HepG2 (cell line): ENCODE data around the gene EGFR. TPM values are rescaled to one million over a fixed set of nuclear protein-coding genes. Genes with fewer than 3 reads are reported as not detected.
A peak's percentile ranks its signal among the peaks of the same experiment; 100 is the strongest.

Experiments
- CCDC6 ChIP-seq: sonication (generic); formaldehyde crosslinking; IDR thresholded peaks from 2 replicates; pipeline ENCODE4 v1.8.1; 2022; ENCODE audit warnings: mild to moderate bottlenecking, missing genetic modification reagents, moderate library complexity
- FOXP1 ChIP-seq, 2 experiments: fragments of 450-650 bp in 1 of 2; IDR thresholded peaks; 2 replicates each; pipeline ENCODE4 v1.6.1; 2017 to 2018; ENCODE audit warnings: antibody characterized with exemption in 1 of 2
- HOXA9 ChIP-seq: sonication (generic); formaldehyde crosslinking; IDR thresholded peaks from 2 replicates; pipeline ENCODE4 v1.8.1; 2022; ENCODE audit warnings: missing genetic modification reagents, mild to moderate bottlenecking, moderate library complexity, borderline replicate concordance
- PAX8 ChIP-seq: sonication (generic); formaldehyde crosslinking; IDR thresholded peaks from 2 replicates; pipeline ENCODE4 v1.8.0; 2022; ENCODE audit warnings: mild to moderate bottlenecking, missing genetic modification reagents, borderline replicate concordance
- TCF7L2 ChIP-seq: IDR thresholded peaks from 2 replicates; pipeline ENCODE4 v1.6.1; 2011; ENCODE audit warnings: mild to moderate bottlenecking, low read depth, low read length, moderate library complexity
- ZNF33A ChIP-seq: sonication (generic); formaldehyde crosslinking; IDR thresholded peaks from 2 replicates; pipeline ENCODE4 v1.5.1; 2020; ENCODE audit warnings: missing genetic modification reagents, mild to moderate bottlenecking, moderate library complexity, borderline replicate concordance
- ZNF383 ChIP-seq: sonication (generic); formaldehyde crosslinking; IDR thresholded peaks from 2 replicates; pipeline ENCODE4 v1.4.0; 2020; ENCODE audit warnings: missing genetic modification reagents, mild to moderate bottlenecking, borderline replicate concordance
- ZNF430 ChIP-seq: sonication (generic); formaldehyde crosslinking; IDR thresholded peaks from 2 replicates; pipeline ENCODE4 v1.9.0; 2021; ENCODE audit warnings: mild to moderate bottlenecking, missing genetic modification reagents
- ZNF432 ChIP-seq: sonication (generic); formaldehyde crosslinking; IDR thresholded peaks from 2 replicates; pipeline ENCODE4 v1.5.0; 2020; ENCODE audit warnings: missing genetic modification reagents, mild to moderate bottlenecking, borderline replicate concordance
- ZNF616 ChIP-seq: sonication (generic); formaldehyde crosslinking; IDR thresholded peaks from 2 replicates; pipeline ENCODE4 v1.5.0; 2020; ENCODE audit warnings: low read depth, mild to moderate bottlenecking, missing genetic modification reagents
- ZNF660 ChIP-seq: sonication (generic); formaldehyde crosslinking; IDR thresholded peaks from 2 replicates; pipeline ENCODE4 v1.5.1; 2020; ENCODE audit warnings: mild to moderate bottlenecking, low read depth, missing genetic modification reagents, borderline replicate concordance
- ZNF746 ChIP-seq: sonication (generic); formaldehyde crosslinking; IDR thresholded peaks from 2 replicates; pipeline ENCODE4 v1.8.0; 2022; ENCODE audit warnings: mild to moderate bottlenecking, missing genetic modification reagents
- polyA plus RNA-seq, 8 experiments: library from polyadenylated mRNA; depleted of rRNA in 3 of 8; stranded (reverse) in 7 of 8; unstranded in 1 of 8; fragments of >200 nt; fragmentation: Illumina TruSeq in 4 of 8; extraction: Trizol in 4 of 8; gene quantifications; 2 replicates each; pipeline versions ENCODE4 v1.2.1 to v1.2.3, GENCODE V29; 2011 to 2016; ENCODE audit warnings: low read depth in 4 of 8, missing spikeins in 1 of 8, mixed read lengths in 1 of 8; ENCODE audit not compliant: insufficient read depth in 1 of 8
- total RNA-seq, 5 experiments: library from RNA; depleted of rRNA; stranded (reverse); fragments of >200 nt; fragmentation: Illumina TruSeq; extraction: Trizol; gene quantifications; 2 replicates each; pipeline ENCODE4 v1.2.3, GENCODE V29; 2016; ENCODE audit warnings: low read depth in 1 of 5
- TF ChIP-seq, protein P1 (sequence below): sonication (generic); formaldehyde crosslinking; IDR thresholded peaks from 2 replicates; pipeline ENCODE4 v1.4.0; 2020; ENCODE audit warnings: missing genetic modification reagents, low read depth, mild to moderate bottlenecking, borderline replicate concordance
- TF ChIP-seq, protein P2 (sequence below): sonication (generic); formaldehyde crosslinking; IDR thresholded peaks from 2 replicates; pipeline ENCODE4 v1.8.0; 2022; ENCODE audit warnings: mild to moderate bottlenecking, missing genetic modification reagents, moderate library complexity
- TF ChIP-seq, protein P3 (sequence below): sonication (generic); formaldehyde crosslinking; IDR thresholded peaks from 2 replicates; pipeline ENCODE4 v1.4.0; 2020; ENCODE audit warnings: mild to moderate bottlenecking, low read depth, missing genetic modification reagents
- TF ChIP-seq, protein P4 (sequence below): sonication (generic); formaldehyde crosslinking; IDR thresholded peaks from 2 replicates; pipeline ENCODE4 v1.8.1; 2023; ENCODE audit warnings: mild to moderate bottlenecking, inconsistent platforms, moderate library complexity, missing genetic modification reagents, borderline replicate concordance
- TF ChIP-seq, protein P5 (sequence below): sonication (generic); formaldehyde crosslinking; IDR thresholded peaks from 2 replicates; pipeline ENCODE4 v1.4.0; 2020; ENCODE audit warnings: missing genetic modification reagents
- TF ChIP-seq, protein P6 (sequence below): sonication (generic); formaldehyde crosslinking; IDR thresholded peaks from 2 replicates; pipeline ENCODE4 v1.9.0; 2021; ENCODE audit warnings: missing genetic modification reagents, borderline replicate concordance
- TF ChIP-seq, protein P7 (sequence below): sonication (generic); formaldehyde crosslinking; conservative IDR thresholded peaks from 2 replicates; pipeline ENCODE4 v1.4.0; 2020; ENCODE audit warnings: missing genetic modification reagents

EGFR gene
- total and polyA plus RNA-seq, 2 of the 13 experiments (the other 11 are each of a cell fraction or from before 2014, with no cell fraction given), result 7.0 to 10.0 TPM

DNA sequence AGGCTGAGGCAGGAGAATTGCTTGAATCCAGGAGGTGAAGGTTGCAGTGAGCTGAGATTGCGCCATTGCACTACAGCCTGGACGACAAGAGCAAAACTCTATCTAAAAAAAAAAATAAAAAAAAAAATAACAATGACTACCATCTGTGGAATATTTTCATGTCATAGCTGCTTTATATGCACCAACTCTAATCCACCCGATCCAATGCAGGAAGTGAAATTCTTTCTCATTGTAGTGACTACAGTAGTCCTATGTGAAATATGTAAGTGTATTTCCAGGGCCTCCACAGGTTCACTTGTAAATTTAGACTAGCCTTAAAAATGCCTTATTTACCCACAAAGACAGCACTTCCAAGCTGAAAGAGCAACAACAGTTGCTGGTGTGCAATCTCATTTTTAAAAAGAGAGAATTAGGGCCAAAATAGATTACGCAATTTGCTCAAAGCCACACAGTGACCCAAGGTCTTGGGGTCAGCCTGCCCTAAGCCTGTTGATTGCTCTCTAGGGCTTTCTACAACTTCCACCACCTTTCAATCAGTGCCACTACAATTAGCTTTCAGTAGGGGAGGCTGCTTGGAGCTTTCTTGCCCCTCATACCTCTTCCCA is 25.8 kb upstream of the EGFR start (continued):
- TF ChIP-seq FOXP1 (IDR thresholded peaks at IDR 0.05), result no peak
- TF ChIP-seq FOXP1 (CRISPR knock-in tag; IDR thresholded peaks at IDR 0.05), result peak; percentile 34; the same call in 1 of the 2 replicates
- TF ChIP-seq ZNF746 (CRISPR knock-in tag), result no peak
- TF ChIP-seq, protein P1, sequence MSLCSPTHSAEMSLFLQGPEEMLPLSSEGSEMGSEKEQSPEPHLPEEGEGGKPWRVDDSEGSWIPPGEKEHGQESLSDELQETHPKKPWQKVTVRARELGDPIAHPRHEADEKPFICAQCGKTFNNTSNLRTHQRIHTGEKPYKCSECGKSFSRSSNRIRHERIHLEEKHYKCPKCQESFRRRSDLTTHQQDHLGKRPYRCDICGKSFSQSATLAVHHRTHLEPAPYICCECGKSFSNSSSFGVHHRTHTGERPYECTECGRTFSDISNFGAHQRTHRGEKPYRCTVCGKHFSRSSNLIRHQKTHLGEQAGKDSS (CRISPR knock-in tag), result no peak
- TF ChIP-seq ZNF430 (CRISPR knock-in tag), result no peak
- TF ChIP-seq, protein P2, sequence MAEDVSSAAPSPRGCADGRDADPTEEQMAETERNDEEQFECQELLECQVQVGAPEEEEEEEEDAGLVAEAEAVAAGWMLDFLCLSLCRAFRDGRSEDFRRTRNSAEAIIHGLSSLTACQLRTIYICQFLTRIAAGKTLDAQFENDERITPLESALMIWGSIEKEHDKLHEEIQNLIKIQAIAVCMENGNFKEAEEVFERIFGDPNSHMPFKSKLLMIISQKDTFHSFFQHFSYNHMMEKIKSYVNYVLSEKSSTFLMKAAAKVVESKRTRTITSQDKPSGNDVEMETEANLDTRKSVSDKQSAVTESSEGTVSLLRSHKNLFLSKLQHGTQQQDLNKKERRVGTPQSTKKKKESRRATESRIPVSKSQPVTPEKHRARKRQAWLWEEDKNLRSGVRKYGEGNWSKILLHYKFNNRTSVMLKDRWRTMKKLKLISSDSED (CRISPR knock-in tag), result no peak
- TF ChIP-seq ZNF616 (CRISPR knock-in tag), result no peak
- TF ChIP-seq, protein P3, sequence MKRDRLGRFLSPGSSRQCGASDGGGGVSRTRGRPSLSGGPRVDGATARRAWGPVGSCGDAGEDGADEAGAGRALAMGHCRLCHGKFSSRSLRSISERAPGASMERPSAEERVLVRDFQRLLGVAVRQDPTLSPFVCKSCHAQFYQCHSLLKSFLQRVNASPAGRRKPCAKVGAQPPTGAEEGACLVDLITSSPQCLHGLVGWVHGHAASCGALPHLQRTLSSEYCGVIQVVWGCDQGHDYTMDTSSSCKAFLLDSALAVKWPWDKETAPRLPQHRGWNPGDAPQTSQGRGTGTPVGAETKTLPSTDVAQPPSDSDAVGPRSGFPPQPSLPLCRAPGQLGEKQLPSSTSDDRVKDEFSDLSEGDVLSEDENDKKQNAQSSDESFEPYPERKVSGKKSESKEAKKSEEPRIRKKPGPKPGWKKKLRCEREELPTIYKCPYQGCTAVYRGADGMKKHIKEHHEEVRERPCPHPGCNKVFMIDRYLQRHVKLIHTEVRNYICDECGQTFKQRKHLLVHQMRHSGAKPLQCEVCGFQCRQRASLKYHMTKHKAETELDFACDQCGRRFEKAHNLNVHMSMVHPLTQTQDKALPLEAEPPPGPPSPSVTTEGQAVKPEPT, result no peak
- TF ChIP-seq ZNF383 (CRISPR knock-in tag), result no peak
- TF ChIP-seq, protein P4, sequence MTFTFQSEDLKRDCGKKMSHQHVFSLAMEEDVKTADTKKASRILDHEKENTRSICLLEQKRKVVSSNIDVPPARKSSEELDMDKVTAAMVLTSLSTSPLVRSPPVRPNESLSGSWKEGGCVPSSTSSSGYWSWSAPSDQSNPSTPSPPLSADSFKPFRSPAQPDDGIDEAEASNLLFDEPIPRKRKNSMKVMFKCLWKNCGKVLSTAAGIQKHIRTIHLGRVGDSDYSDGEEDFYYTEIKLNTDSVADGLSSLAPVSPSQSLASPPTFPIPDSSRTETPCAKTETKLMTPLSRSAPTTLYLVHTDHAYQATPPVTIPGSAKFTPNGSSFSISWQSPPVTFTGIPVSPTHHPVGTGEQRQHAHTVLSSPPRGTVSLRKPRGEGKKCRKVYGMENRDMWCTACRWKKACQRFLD, result no peak
- TF ChIP-seq, protein P5, sequence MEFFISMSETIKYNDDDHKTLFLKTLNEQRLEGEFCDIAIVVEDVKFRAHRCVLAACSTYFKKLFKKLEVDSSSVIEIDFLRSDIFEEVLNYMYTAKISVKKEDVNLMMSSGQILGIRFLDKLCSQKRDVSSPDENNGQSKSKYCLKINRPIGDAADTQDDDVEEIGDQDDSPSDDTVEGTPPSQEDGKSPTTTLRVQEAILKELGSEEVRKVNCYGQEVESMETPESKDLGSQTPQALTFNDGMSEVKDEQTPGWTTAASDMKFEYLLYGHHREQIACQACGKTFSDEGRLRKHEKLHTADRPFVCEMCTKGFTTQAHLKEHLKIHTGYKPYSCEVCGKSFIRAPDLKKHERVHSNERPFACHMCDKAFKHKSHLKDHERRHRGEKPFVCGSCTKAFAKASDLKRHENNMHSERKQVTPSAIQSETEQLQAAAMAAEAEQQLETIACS, result no peak
- no peak for TF ChIP-seq ZNF33A (CRISPR knock-in tag)
- TF ChIP-seq, protein P6, sequence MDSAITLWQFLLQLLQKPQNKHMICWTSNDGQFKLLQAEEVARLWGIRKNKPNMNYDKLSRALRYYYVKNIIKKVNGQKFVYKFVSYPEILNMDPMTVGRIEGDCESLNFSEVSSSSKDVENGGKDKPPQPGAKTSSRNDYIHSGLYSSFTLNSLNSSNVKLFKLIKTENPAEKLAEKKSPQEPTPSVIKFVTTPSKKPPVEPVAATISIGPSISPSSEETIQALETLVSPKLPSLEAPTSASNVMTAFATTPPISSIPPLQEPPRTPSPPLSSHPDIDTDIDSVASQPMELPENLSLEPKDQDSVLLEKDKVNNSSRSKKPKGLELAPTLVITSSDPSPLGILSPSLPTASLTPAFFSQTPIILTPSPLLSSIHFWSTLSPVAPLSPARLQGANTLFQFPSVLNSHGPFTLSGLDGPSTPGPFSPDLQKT (CRISPR knock-in tag), result no peak
- TF ChIP-seq ZNF660 (CRISPR knock-in tag), result no peak
- TF ChIP-seq, protein P7, sequence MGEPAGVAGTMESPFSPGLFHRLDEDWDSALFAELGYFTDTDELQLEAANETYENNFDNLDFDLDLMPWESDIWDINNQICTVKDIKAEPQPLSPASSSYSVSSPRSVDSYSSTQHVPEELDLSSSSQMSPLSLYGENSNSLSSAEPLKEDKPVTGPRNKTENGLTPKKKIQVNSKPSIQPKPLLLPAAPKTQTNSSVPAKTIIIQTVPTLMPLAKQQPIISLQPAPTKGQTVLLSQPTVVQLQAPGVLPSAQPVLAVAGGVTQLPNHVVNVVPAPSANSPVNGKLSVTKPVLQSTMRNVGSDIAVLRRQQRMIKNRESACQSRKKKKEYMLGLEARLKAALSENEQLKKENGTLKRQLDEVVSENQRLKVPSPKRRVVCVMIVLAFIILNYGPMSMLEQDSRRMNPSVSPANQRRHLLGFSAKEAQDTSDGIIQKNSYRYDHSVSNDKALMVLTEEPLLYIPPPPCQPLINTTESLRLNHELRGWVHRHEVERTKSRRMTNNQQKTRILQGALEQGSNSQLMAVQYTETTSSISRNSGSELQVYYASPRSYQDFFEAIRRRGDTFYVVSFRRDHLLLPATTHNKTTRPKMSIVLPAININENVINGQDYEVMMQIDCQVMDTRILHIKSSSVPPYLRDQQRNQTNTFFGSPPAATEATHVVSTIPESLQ (CRISPR knock-in tag), result no peak
- no peak for TF ChIP-seq HOXA9 (CRISPR knock-in tag)
- no peak for TF ChIP-seq CCDC6 (CRISPR knock-in tag)
- no peak for TF ChIP-seq PAX8 (CRISPR knock-in tag)
- TF ChIP-seq ZNF432, result no peak
- no peak for TF ChIP-seq TCF7L2
